ENCODE data around the gene MPRIP.

DNA sequence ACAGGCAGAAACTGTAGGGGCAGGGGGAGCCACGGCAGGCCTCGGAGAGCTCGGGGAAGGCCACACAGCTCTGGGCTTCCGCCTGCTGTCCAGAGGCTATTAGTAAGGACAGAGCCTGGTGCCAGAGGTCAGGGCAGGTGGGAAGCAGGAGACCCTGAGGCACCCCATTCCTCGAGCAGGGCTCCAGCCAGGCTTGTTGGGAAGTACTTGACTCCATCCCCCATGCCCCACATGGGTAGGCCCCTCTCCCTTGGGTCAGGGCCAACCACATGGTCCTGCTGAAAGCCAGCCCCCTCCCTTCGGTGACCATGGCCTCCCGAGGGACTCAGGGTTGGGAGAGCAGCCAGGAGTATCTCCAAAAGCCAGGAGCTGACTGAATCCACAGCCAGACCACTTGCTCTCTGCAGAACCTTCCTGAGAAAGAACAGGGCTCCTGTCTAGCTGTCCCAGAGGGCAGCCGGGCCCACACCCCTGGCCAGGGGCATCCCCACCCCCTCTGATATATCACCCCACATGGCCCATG, 17.4 kb upstream of the MPRIP start:
- TF ChIP-seq TEAD4 (IDR thresholded peaks at IDR 0.05; ENCODE audit: borderline replicate concordance, insufficient read depth) (no peak), RCOR1 (IDR thresholded peaks at IDR 0.05; ENCODE audit: low read length) (no peak), YY1 (IDR thresholded peaks at IDR 0.05; ENCODE audit: low read depth) (no peak), MXI1 (IDR thresholded peaks at IDR 0.05; ENCODE audit: low read depth, low read length) (no peak), TCF12 (IDR thresholded peaks at IDR 0.05) (no peak), SMC3 (IDR thresholded peaks at IDR 0.05; ENCODE audit: low read depth, low read length) (no peak)
- TF ChIP-seq, protein P1, sequence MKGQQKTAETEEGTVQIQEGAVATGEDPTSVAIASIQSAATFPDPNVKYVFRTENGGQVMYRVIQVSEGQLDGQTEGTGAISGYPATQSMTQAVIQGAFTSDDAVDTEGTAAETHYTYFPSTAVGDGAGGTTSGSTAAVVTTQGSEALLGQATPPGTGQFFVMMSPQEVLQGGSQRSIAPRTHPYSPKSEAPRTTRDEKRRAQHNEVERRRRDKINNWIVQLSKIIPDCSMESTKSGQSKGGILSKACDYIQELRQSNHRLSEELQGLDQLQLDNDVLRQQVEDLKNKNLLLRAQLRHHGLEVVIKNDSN (IDR thresholded peaks at IDR 0.05; ENCODE audit: borderline replicate concordance, low read depth): no peak
